ENCODE measurements around the gene FAM25A. TPM values are rescaled to one million over a fixed set of nuclear protein-coding genes. Genes with fewer than 3 reads are reported as not detected.

FAM25A gene
- polyA plus RNA-seq, 2 donors, result 503 to 2,365 TPM

GRCh38 chr10:87072449-87072848 is 52.4 kb downstream of the FAM25A start:
- WGBS, 2 donors, result 69 to 84% methylated on average over 2 of the region's 2 CpGs
- no peak overlapping the region for H3K4me3 ChIP-seq (ENCODE audit: low read depth in 1 of 2, low read length in 2 of 2)
- H3K27me3 ChIP-seq (ENCODE audit: control insufficient read depth in 1 of 2, insufficient read depth in 2 of 2, low read length in 2 of 2), result no peaks in the 10 kb centered on the region
- no peaks in the 10 kb centered on the region for H3K9me3 ChIP-seq (ENCODE audit: control insufficient read depth in 2 of 2, insufficient read depth in 1 of 2, low read depth in 1 of 2, low read length in 1 of 2)
- H3K36me3 ChIP-seq (ENCODE audit: control insufficient read depth in 2 of 2, insufficient read depth in 2 of 2, low read length in 1 of 2), result peaks cover 3 to 12% of the 10 kb centered on the region in 2 donors
- H3K4me1 ChIP-seq (ENCODE audit: control insufficient read depth in 2 of 2, insufficient read depth in 2 of 2, low read length in 1 of 2), result no peaks in the 10 kb centered on the region
- no peak overlapping the region for H3K27ac ChIP-seq (ENCODE audit: low read depth in 2 of 2, low read length in 1 of 2)

Other genes with a start within 250 kb of the FAM25A start
- 1 to 10 TPM; 4.1 to 6.4 TPM for gene MMRN2, start 62.7 kb upstream of the FAM25A start, polyA plus RNA-seq
- 10 to 100 TPM; 19.1 to 74.0 TPM for gene SNCG, start 61.7 kb upstream of the FAM25A start, polyA plus RNA-seq
- gene ADIRF, start 51.8 kb upstream of the FAM25A start, polyA plus RNA-seq, result 100 to 1,000 TPM; 104 to 437 TPM
- gene GLUD1, start 74.5 kb downstream of the FAM25A start, polyA plus RNA-seq, result 10 to 100 TPM; 57.0 to 68.8 TPM
- gene SHLD2, start 74.9 kb downstream of the FAM25A start, polyA plus RNA-seq, result 10 to 100 TPM in 1 of 2 donors, 1 to 10 TPM in 1; 10.0 to 10.6 TPM
- 1 to 10 TPM in 1 of 2 donors, under 1 TPM in 1; 0.89 to 1.5 TPM for gene NUTM2A, start 205.2 kb downstream of the FAM25A start, polyA plus RNA-seq

All from esophagus (tissue), 2 donors.